Measurements from ENCODE around the gene MINDY1. TPM values are rescaled to one million over a fixed set of nuclear protein-coding genes. Genes with fewer than 3 reads are reported as not detected.

MINDY1 gene
- total and polyA plus RNA-seq, 9 of the 15 experiments (the other 6 are each of a cell fraction or from before 2014, with no cell fraction given), result 0.49 to 11.0 (median 6.0) TPM

GRCh38 chr1:150954708-150955107, 52.0 kb downstream of the MINDY1 start:
- FAIRE-seq (no peak), ATAC-seq (peak; percentile 55; the same call in 1 of the 3 replicates), DNase-seq (ENCODE audit: extremely low read depth in 1 of 4, low spot score in 3 of 4) (peak in 1 of 4 experiments; percentile 7)
- no TSS peak for BruUV-seq (replicated peaks)
- no peaks in the 10 kb centered on the region for H3K9me3 ChIP-seq (replicated peaks; ENCODE audit: control insufficient read depth, insufficient read depth, low read depth, low read length)
- H3K4me1 ChIP-seq (replicated peaks in 1 of 2; ENCODE audit: control insufficient read depth in 2 of 2, insufficient read depth in 2 of 2, low read length in 2 of 2), result no peaks in the 10 kb centered on the region
- H3K36me3 ChIP-seq (ENCODE audit: control insufficient read depth, insufficient read depth, low read length), result peaks cover 75% of the 10 kb centered on the region
- H4K20me1 ChIP-seq (replicated peaks; ENCODE audit: control insufficient read depth, insufficient read depth, low read length), result no peaks in the 10 kb centered on the region
- H3K4me3 ChIP-seq, result no peak overlapping the region
- WGBS (ENCODE audit: insufficient coverage, low coverage, missing lambda C conversion rate), result 80% methylated on average over 3 of the region's 3 CpGs
- no peaks in the 10 kb centered on the region for H3K9me1 ChIP-seq (ENCODE audit: control insufficient read depth, insufficient read depth, low read length)
- no peaks in the 10 kb centered on the region for H3K27me3 ChIP-seq (ENCODE audit: control insufficient read depth in 2 of 2, insufficient read depth in 2 of 2, low read length in 2 of 2)
- ChIA-PET CTCF (ENCODE audit: low intra/inter-chr PET ratio) (interaction anchor here (0.6 kb wide), 1 partner anchor 23 kb away, joined by 4 read pairs; no protein-coding TSS in a partner anchor), POLR2A (interaction anchor here (0.7 to 6.5 kb wide), 5 partner anchors 8 to 52 kb away, joined by 3 to 64 read pairs (median 3); partner anchors contain the start of genes CERS2 and MINDY1)
- in situ Hi-C loops (cut with MboI) (no loop called here), intact Hi-C loops (cut with micrococcal nuclease) (no loop called here)
- H3K79me2 ChIP-seq (ENCODE audit: control insufficient read depth, insufficient read depth, low read length), result no peaks in the 10 kb centered on the region
- no peak overlapping the region for H3K27ac ChIP-seq (ENCODE audit: extremely low read depth, low read depth, low read length)
- no peak overlapping the region for H3K9ac ChIP-seq (ENCODE audit: insufficient read depth in 1 of 2, low read depth in 2 of 2, low read length in 2 of 2)
- no peak overlapping the region for H3K4me2 ChIP-seq (ENCODE audit: insufficient read depth, low read length)
- H2AFZ ChIP-seq (ENCODE audit: low read depth, low read length), result no peak overlapping the region
- TF ChIP-seq DPF2 (IDR thresholded peaks at IDR 0.05) (no peak), XRCC3 (IDR thresholded peaks at IDR 0.05) (no peak), SNIP1 (IDR thresholded peaks at IDR 0.05; ENCODE audit: low read depth) (no peak), FOXA1 (IDR thresholded peaks at IDR 0.05; ENCODE audit: borderline replicate concordance) (no peak), MAFF (IDR thresholded peaks at IDR 0.05; ENCODE audit: low read length) (no peak), ZNF445 (CRISPR knock-in tag; IDR thresholded peaks at IDR 0.05; ENCODE audit: low read depth) (no peak), ZNF280A (IDR thresholded peaks at IDR 0.05; ENCODE audit: low read depth, partially characterized antibody) (no peak), CHCHD3 (CRISPR knock-in tag; IDR thresholded peaks at IDR 0.05) (no peak), ZNF134 (CRISPR knock-in tag; conservative IDR thresholded peaks at IDR 0.05) (no peak), TRIM25 (IDR thresholded peaks at IDR 0.05; ENCODE audit: borderline replicate concordance) (no peak), NONO (IDR thresholded peaks at IDR 0.05; ENCODE audit: low read depth in 2 of 2, low read length in 1 of 2) (no peak), CEBPB (tag; IDR thresholded peaks at IDR 0.05) (no peak), ILF3 (IDR thresholded peaks at IDR 0.05; ENCODE audit: borderline replicate concordance) (no peak), DACH1 (IDR thresholded peaks at IDR 0.05; ENCODE audit: partially characterized antibody) (no peak), KLF10 (CRISPR knock-in tag; IDR thresholded peaks at IDR 0.05) (no peak), MITF (IDR thresholded peaks at IDR 0.05) (no peak), BRD4 (IDR thresholded peaks at IDR 0.05) (no peak), PPARD (CRISPR knock-in tag; IDR thresholded peaks at IDR 0.05) (no peak)

All from K562 (cell line).